HCT116 (cell line): ENCODE results near the gene RBM33. TPM values are rescaled to one million over a fixed set of nuclear protein-coding genes. Genes with fewer than 3 reads are reported as not detected.
A peak's percentile ranks its signal among the peaks of the same experiment; 100 is the strongest.

Experiments used
- ATAC-seq: fragments of 200-7000 bp; cut with Tn5 transposase; 2 replicates; pipeline ENCODE4 v1.9.1; 2020; ENCODE audit warnings: mild to moderate bottlenecking, moderate library complexity
- BruUV-seq: library from RNA; stranded (reverse); fragments of 400-500 nt; replicated peaks from 2 replicates; lab custom pipeline; 2021; lab: Mats Ljungman, UMichigan
- CTCF ChIA-PET: fragments of 300-600 bp; sonication (Branson Sonifier 250); formaldehyde crosslinking; loops from one replicate; lab custom pipeline; 2021; ENCODE audit warnings: antibody characterized with exemption; lab: Charles Lee
- POLR2A ChIA-PET: fragments of 300-600, 350-600 bp; sonication (Branson Sonifier 250); formaldehyde crosslinking; loops from one replicate; lab custom pipeline; 2021; ENCODE audit warnings: antibody characterized with exemption; lab: Charles Lee
- RAD21 ChIA-PET, 2 experiments: fragments of 300-600 bp; sonication (Branson Sonifier 250); formaldehyde crosslinking; loops; one replicate each; lab custom pipeline; 2023; ENCODE audit warnings: low total read pairs in 2 of 2; ENCODE audit not compliant: uncharacterized antibody in 2 of 2, unreplicated experiment in 2 of 2, low non-redundant PET in 1 of 2; lab: Charles Lee
- DNase-seq: peaks from one replicate; pipeline ENCODE4 v3.0.0-alpha.2; 2010; ENCODE audit warnings: low read depth, low spot score
- H2AFZ ChIP-seq: fragments of 200-600 bp; shearing (Covaris generic), sonication (generic); 2 replicates; pipeline ENCODE4 v1.6.1; 2017; ENCODE audit warnings: low read depth, mixed run types, mixed read lengths, antibody characterized with exemption, low read length; ENCODE audit not compliant: poor library complexity, severe bottlenecking
- H3K27ac ChIP-seq: 2 replicates; pipeline ENCODE4 v1.5.1; 2012; ENCODE audit warnings: low read depth, low read length
- H3K27me3 ChIP-seq: fragments of 200-600 bp; sonication (generic); 2 replicates; pipeline ENCODE4 v1.6.1; 2016; ENCODE audit warnings: mixed run types, low read length, mixed read lengths; ENCODE audit not compliant: insufficient read depth
- H3K36me3 ChIP-seq, 2 experiments: fragments of 200-500 bp in 1 of 2; fragments of 200-600 bp in 1 of 2; sonication (Bioruptor generic) in 1 of 2; sonication (generic) in 1 of 2; 2 replicates each; pipeline versions ENCODE4 v1.5.1 to v1.6.1; 2014 to 2016; ENCODE audit warnings: low read length in 2 of 2, inconsistent platforms in 1 of 2, mixed read lengths in 1 of 2, mixed run types in 1 of 2; ENCODE audit not compliant: insufficient read depth in 2 of 2, control insufficient read depth in 1 of 2
- H3K4me1 ChIP-seq, 2 experiments: fragments of 200-600 bp in 1 of 2; sonication (generic) in 1 of 2; 2 replicates each; pipeline versions ENCODE4 v1.5.1 to v1.6.1; 2012 to 2017; ENCODE audit warnings: low read length in 2 of 2, inconsistent platforms in 1 of 2, mild to moderate bottlenecking in 1 of 2, mixed read lengths in 1 of 2, mixed run types in 1 of 2, moderate library complexity in 1 of 2; ENCODE audit not compliant: insufficient read depth in 2 of 2, control insufficient read depth in 1 of 2
- H3K4me2 ChIP-seq: fragments of 200-600 bp; sonication (generic); 2 replicates; pipeline ENCODE4 v1.6.1; 2017; ENCODE audit warnings: mixed run types, low read length, mixed read lengths
- H3K4me3 ChIP-seq, 2 experiments: fragments of 200-600 bp in 1 of 2; sonication (generic) in 1 of 2; replicated peaks in 1 of 2; 2 replicates each; pipeline ENCODE4 v1.5.1; 2011 to 2016; ENCODE audit warnings: low read length in 2 of 2, control low read depth in 1 of 2, low read depth in 1 of 2, mild to moderate bottlenecking in 1 of 2, mixed read lengths in 1 of 2, mixed run types in 1 of 2
- H3K79me2 ChIP-seq: fragments of 200-600 bp; sonication (generic); 2 replicates; pipeline ENCODE4 v1.6.1; 2017; ENCODE audit warnings: mild to moderate bottlenecking, mixed run types, low read length, moderate library complexity, mixed read lengths; ENCODE audit not compliant: insufficient read depth
- H3K9ac ChIP-seq: fragments of 200-600 bp; sonication (generic); 2 replicates; pipeline ENCODE4 v1.6.1; 2016; ENCODE audit warnings: low read length, mixed read lengths
- H3K9me2 ChIP-seq: fragments of 200-600 bp; sonication (generic), shearing (Covaris generic); 2 replicates; pipeline ENCODE4 v1.6.1; 2017; ENCODE audit warnings: mixed run types, mild to moderate bottlenecking, moderate library complexity; ENCODE audit not compliant: insufficient read depth
- H3K9me3 ChIP-seq, 2 experiments: fragments of 200-500 bp in 1 of 2; fragments of 200-600 bp in 1 of 2; sonication (Bioruptor generic) in 1 of 2; sonication (generic) in 1 of 2; 2 replicates each; pipeline ENCODE4 v1.6.1; 2014 to 2017; ENCODE audit warnings: low read length in 2 of 2, mixed read lengths in 2 of 2, inconsistent platforms in 1 of 2, low read depth in 1 of 2, mild to moderate bottlenecking in 1 of 2, mixed run types in 1 of 2, moderate library complexity in 1 of 2; ENCODE audit not compliant: control insufficient read depth in 1 of 2, insufficient read depth in 1 of 2
- H4K20me1 ChIP-seq: fragments of 200-600 bp; sonication (generic), shearing (Covaris generic); 2 replicates; pipeline ENCODE4 v1.6.1; 2017; ENCODE audit warnings: mixed run types, mild to moderate bottlenecking, moderate library complexity; ENCODE audit not compliant: insufficient read depth
- CTCF ChIP-seq, 3 experiments: fragments of 200-600 bp in 1 of 3; sonication (generic) in 1 of 3; IDR thresholded peaks in 2 of 3; conservative IDR thresholded peaks in 1 of 3; 2 replicates each; pipeline ENCODE4 v1.5.1; 2012 to 2017; ENCODE audit warnings: low read depth in 2 of 3, low read length in 2 of 3, antibody characterized with exemption in 1 of 3, borderline replicate concordance in 1 of 3, control low read depth in 1 of 3, mild to moderate bottlenecking in 1 of 3, mixed read lengths in 1 of 3, mixed run types in 1 of 3, moderate library complexity in 1 of 3; ENCODE audit not compliant: insufficient read depth in 1 of 3
- EGR1 ChIP-seq: IDR thresholded peaks from 2 replicates; pipeline ENCODE4 v1.6.1; 2012; ENCODE audit warnings: low read depth
- ELF1 ChIP-seq: IDR thresholded peaks from 2 replicates; pipeline ENCODE4 v1.6.1; 2012; ENCODE audit warnings: low read depth, borderline replicate concordance
- EZH2 ChIP-seq: fragments of 200-600 bp; sonication (generic); IDR thresholded peaks from 2 replicates; pipeline ENCODE4 v1.6.1; 2017; ENCODE audit warnings: antibody characterized with exemption, mixed run types
- POLR2A ChIP-seq: IDR thresholded peaks from 2 replicates; pipeline ENCODE4 v1.7.0; 2011; ENCODE audit warnings: borderline replicate concordance; ENCODE audit not compliant: insufficient read depth, insufficient read length; ENCODE audit errors: extremely low read depth
- POLR2AphosphoS5 ChIP-seq: IDR thresholded peaks from 2 replicates; pipeline ENCODE4 v1.6.1; 2011; ENCODE audit warnings: mild to moderate bottlenecking, low read depth, low read length, moderate library complexity
- RAD21 ChIP-seq: IDR thresholded peaks from 2 replicates; pipeline ENCODE4 v1.6.1; 2012; ENCODE audit warnings: low read depth, mild to moderate bottlenecking
- intact Hi-C: fragments of 100-400 bp; cut with micrococcal nuclease; formaldehyde crosslinking; loops from 2 replicates; pipeline ENCODE4 v1.10.0; 2022
- total RNA-seq: library from RNA; stranded (reverse); gene quantifications from one replicate; pipeline ENCODE4 v1.2.1, GENCODE V29; 2021; ENCODE audit not compliant: unreplicated experiment
- TF ChIP-seq, protein P1 (sequence below): IDR thresholded peaks from 2 replicates; pipeline ENCODE4 v1.6.1; 2012
- TF ChIP-seq, protein P2 (sequence below): IDR thresholded peaks from 2 replicates; pipeline ENCODE4 v1.6.1; 2011; ENCODE audit warnings: mild to moderate bottlenecking, low read length, moderate library complexity; ENCODE audit not compliant: insufficient replicate concordance; ENCODE audit errors: extremely low read depth

Gene RBM33
- total RNA-seq, 1 experiment from 2014 or later: 64.3 TPM

DNA sequence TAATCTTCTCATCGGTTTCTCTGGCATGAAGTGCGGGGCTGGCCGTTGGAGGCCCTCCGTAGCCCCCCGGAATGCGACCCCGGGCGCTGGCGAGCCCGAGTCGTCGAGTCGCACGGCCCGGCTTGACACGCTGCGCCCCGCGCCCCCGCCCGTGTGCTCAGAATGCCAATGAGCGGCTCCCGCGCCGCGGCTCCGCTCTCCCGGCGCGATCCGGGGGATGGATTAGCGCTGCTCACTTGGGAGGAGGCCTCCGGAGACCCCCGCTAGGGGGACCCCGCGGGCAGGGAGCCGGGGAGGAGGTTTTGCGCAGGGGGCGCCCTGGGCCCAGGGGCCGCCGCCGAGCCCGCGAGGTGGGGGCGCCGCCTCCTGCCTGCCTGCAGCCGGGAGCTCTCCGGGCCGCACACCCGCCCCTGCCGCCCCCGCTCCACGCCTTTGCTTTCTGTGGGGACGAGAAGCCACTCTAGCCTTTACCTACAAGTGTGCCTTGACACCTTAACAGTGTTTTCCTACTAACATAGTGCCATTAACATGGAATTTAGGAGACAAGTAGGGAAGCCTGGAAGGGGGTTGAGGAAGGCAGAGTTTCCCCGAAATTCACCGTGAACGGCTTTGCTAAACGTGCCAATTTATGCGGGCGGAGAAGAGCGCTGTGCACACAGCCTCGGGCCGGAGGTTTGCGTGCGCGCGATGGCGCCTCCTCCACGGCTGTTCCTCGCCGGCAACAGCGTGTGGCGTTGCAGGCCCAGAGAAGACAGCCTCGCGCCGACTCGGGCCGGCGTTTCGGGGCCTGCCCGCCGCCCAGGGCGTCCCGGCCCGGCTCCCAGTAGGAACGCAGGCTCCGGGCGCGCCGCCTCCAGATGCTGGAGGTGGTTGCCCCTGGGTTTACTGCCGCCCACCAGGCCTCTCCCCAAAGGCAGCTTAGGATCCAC lies 160.7 kb downstream of the RBM33 start:
- peak; percentile 78 for ATAC-seq
- H2AFZ ChIP-seq: peak overlapping the region; percentile 82
- H3K9ac ChIP-seq: no peak overlapping the region
- peaks cover 5 to 22% of the 10 kb centered on the region in 2 experiments; a peak in 3 of 4 replicates for H3K4me1 ChIP-seq
- H3K79me2 ChIP-seq: no peaks in the 10 kb centered on the region
- CTCF ChIA-PET: no interaction called here
- peak overlapping the region; percentile 19; the same call in 1 of the 2 replicates for H3K27ac ChIP-seq
- DNase-seq: no peak
- H3K4me3 ChIP-seq: peak overlapping the region; percentile 9 to 53
- TF ChIP-seq EZH2 (no peak), POLR2AphosphoS5 (no peak), RAD21 (peak; percentile 70), POLR2A (no peak), EGR1 (no peak), ELF1 (no peak), CTCF (IDR thresholded peaks at IDR 0.05 in 2 of 3, conservative IDR thresholded peaks at IDR 0.05 in 1 of 3; ENCODE audit: borderline replicate concordance in 1 of 3, insufficient read depth in 1 of 3, low read depth in 2 of 3, low read length in 2 of 3) (peak; percentile 61 to 86 (median 72))
- TF ChIP-seq, protein P1, sequence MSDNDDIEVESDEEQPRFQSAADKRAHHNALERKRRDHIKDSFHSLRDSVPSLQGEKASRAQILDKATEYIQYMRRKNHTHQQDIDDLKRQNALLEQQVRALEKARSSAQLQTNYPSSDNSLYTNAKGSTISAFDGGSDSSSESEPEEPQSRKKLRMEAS: no peak
- TF ChIP-seq, protein P2, sequence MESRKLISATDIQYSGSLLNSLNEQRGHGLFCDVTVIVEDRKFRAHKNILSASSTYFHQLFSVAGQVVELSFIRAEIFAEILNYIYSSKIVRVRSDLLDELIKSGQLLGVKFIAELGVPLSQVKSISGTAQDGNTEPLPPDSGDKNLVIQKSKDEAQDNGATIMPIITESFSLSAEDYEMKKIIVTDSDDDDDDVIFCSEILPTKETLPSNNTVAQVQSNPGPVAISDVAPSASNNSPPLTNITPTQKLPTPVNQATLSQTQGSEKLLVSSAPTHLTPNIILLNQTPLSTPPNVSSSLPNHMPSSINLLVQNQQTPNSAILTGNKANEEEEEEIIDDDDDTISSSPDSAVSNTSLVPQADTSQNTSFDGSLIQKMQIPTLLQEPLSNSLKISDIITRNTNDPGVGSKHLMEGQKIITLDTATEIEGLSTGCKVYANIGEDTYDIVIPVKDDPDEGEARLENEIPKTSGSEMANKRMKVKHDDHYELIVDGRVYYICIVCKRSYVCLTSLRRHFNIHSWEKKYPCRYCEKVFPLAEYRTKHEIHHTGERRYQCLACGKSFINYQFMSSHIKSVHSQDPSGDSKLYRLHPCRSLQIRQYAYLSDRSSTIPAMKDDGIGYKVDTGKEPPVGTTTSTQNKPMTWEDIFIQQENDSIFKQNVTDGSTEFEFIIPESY: no peak
- TF ChIP-seq, all 23 proteins: peak for 2
- BruUV-seq: no TSS peak
- POLR2A ChIA-PET: no interaction called here
- Histone ChIP-seq H3K4me2 (peak overlapping the region; percentile 82), H4K20me1 (no peaks in the 10 kb centered on the region), H3K9me2 (no peaks in the 10 kb centered on the region), H3K9me3 (no peaks in the 10 kb centered on the region), H3K27me3 (no peaks in the 10 kb centered on the region), H3K36me3 (no peaks in the 10 kb centered on the region)
- intact Hi-C loops: no loop called here
- RAD21 ChIA-PET: no interaction called here
